Cardiac muscle cell (in vitro differentiated cells and primary cell): Measurements from ENCODE around the gene RFESD. TPM values are rescaled to one million over a fixed set of nuclear protein-coding genes. Genes with fewer than 3 reads are reported as not detected.
A peak's percentile ranks its signal among the peaks of the same experiment; 100 is the strongest.

Source experiments
- DNase-seq, 2 donors: peaks; one replicate each; pipeline versions ENCODE4 v3.0.0 to v3.0.0-alpha.2; 2010 to 2017; ENCODE audit warnings: low read depth in 1 of 2, low spot score in 1 of 2
- H3K27ac ChIP-seq: fragments of 200-600 bp; sonication (generic); 2 replicates; pipeline ENCODE4 v1.5.1; 2016
- H3K27me3 ChIP-seq: fragments of 200-600 bp; sonication (generic); 2 replicates; pipeline ENCODE4 v1.6.0; 2016; ENCODE audit warnings: control low read depth
- H3K36me3 ChIP-seq: fragments of 200-600 bp; sonication (generic); 2 replicates; pipeline ENCODE4 v1.5.1; 2016; ENCODE audit warnings: control low read depth
- H3K4me1 ChIP-seq: fragments of 200-600 bp; sonication (generic); 2 replicates; pipeline ENCODE4 v1.8.1; 2017; ENCODE audit warnings: low read depth, mild to moderate bottlenecking, mixed run types
- H3K4me3 ChIP-seq: fragments of 200-600 bp; sonication (generic); 2 replicates; pipeline ENCODE4 v1.5.1; 2016; ENCODE audit warnings: mild to moderate bottlenecking
- H3K9me3 ChIP-seq: fragments of 200-600 bp; sonication (generic); 2 replicates; pipeline ENCODE4 v1.5.1; 2017; ENCODE audit warnings: low read depth, mild to moderate bottlenecking, control low read depth
- CTCF ChIP-seq: IDR thresholded peaks from 2 replicates; pipeline ENCODE4 v1.5.1; 2012; ENCODE audit warnings: low read depth, mild to moderate bottlenecking, low read length
- polyA plus RNA-seq: library from polyadenylated mRNA; unstranded; fragments of >200 nt; fragmentation: Nextera tagmentation; extraction: Ambion mirVana; gene quantifications from 2 replicates; pipeline ENCODE4 v1.2.1, GENCODE V29; 2016
- total RNA-seq: library from RNA; depleted of rRNA; stranded (reverse); fragments of >200 nt; gene quantifications from 2 replicates; pipeline ENCODE4 v1.2.3, GENCODE V29; 2016

RFESD gene
- total and polyA plus RNA-seq, 2 experiments from 2014 or later: 1.3 to 3.9 TPM

GRCh38 chr5:95609711-95610110 lies 36.9 kb upstream of the RFESD start:
- H3K27ac ChIP-seq: no peak overlapping the region
- H3K4me3 ChIP-seq: no peak overlapping the region
- no peak for TF ChIP-seq CTCF
- H3K4me1 ChIP-seq: no peaks in the 10 kb centered on the region
- H3K36me3 ChIP-seq: no peaks in the 10 kb centered on the region
- H3K9me3 ChIP-seq: no peaks in the 10 kb centered on the region
- DNase-seq: no peak
- H3K27me3 ChIP-seq: no peaks in the 10 kb centered on the region

- Histone ChIP-seq H3K4me3 (no peak overlapping the region), H3K9me3 (no peaks in the 10 kb centered on the region), H3K36me3 (no peaks in the 10 kb centered on the region), H3K4me1 (no peaks in the 10 kb centered on the region), H3K27ac (no peak overlapping the region), H3K27me3 (no peaks in the 10 kb centered on the region)
- DNase-seq: no peak
- no peak for TF ChIP-seq CTCF
Measured at GRCh38 chr5:95610546-95610945, 36.0 kb upstream of the RFESD start.

GRCh38 chr5:95611396-95611795 lies 35.2 kb upstream of the RFESD start:
- Histone ChIP-seq H3K4me3 (no peak overlapping the region), H3K27ac (no peak overlapping the region), H3K4me1 (no peaks in the 10 kb centered on the region), H3K9me3 (no peaks in the 10 kb centered on the region), H3K27me3 (no peaks in the 10 kb centered on the region), H3K36me3 (no peaks in the 10 kb centered on the region)
- no peak for TF ChIP-seq CTCF
- DNase-seq: no peak

GRCh38 chr5:95613514-95613913 lies 33.1 kb upstream of the RFESD start:
- Histone ChIP-seq H3K27ac (no peak overlapping the region), H3K27me3 (peaks cover 11% of the 10 kb centered on the region), H3K36me3 (no peaks in the 10 kb centered on the region), H3K4me1 (no peaks in the 10 kb centered on the region), H3K9me3 (no peaks in the 10 kb centered on the region), H3K4me3 (no peak overlapping the region)
- DNase-seq: no peak
- no peak for TF ChIP-seq CTCF

- H3K27me3 ChIP-seq: peaks cover 27% of the 10 kb centered on the region
- TF ChIP-seq CTCF: no peak
- H3K4me3 ChIP-seq: no peak overlapping the region
- peak in 1 of 2 donors; percentile 20 for DNase-seq
- H3K4me1 ChIP-seq: no peaks in the 10 kb centered on the region
- no peak overlapping the region for H3K27ac ChIP-seq
- H3K36me3 ChIP-seq: no peaks in the 10 kb centered on the region
- H3K9me3 ChIP-seq: no peaks in the 10 kb centered on the region
Measured at GRCh38 chr5:95615164-95615467, 31.5 kb upstream of the RFESD start.

- peak in 1 of 2 donors; percentile 27 for DNase-seq
- H3K36me3 ChIP-seq: no peaks in the 10 kb centered on the region
- peaks cover 46% of the 10 kb centered on the region for H3K27me3 ChIP-seq
- H3K27ac ChIP-seq: no peak overlapping the region
- no peak for TF ChIP-seq CTCF
- no peaks in the 10 kb centered on the region for H3K4me1 ChIP-seq
- no peak overlapping the region for H3K4me3 ChIP-seq
- H3K9me3 ChIP-seq: no peaks in the 10 kb centered on the region
Measured at GRCh38 chr5:95617057-95617456, 29.5 kb upstream of the RFESD start.
